Measurements from ENCODE around the gene ALOX5.

- no peak for TF ChIP-seq CTCF (conservative IDR thresholded peaks at IDR 0.05; ENCODE audit: low read depth in 2 of 2)
- TF ChIP-seq POLR2AphosphoS5 (IDR thresholded peaks at IDR 0.05; ENCODE audit: low read depth) = no peak
- TF ChIP-seq EZH2 (IDR thresholded peaks at IDR 0.05; ENCODE audit: low read depth, unreplicated experiment) = no peak
- no peak for TF ChIP-seq REST (IDR thresholded peaks at IDR 0.05; ENCODE audit: unreplicated experiment)
- TF ChIP-seq EZH2phosphoT487 (IDR thresholded peaks at IDR 0.05; ENCODE audit: unreplicated experiment) = no peak
- TF ChIP-seq CREB1 (CRISPR knock-in tag; IDR thresholded peaks at IDR 0.05; ENCODE audit: low read depth) = no peak
- TF ChIP-seq NANOG (IDR thresholded peaks at IDR 0.05; ENCODE audit: borderline replicate concordance) = no peak
- TF ChIP-seq, protein P1, sequence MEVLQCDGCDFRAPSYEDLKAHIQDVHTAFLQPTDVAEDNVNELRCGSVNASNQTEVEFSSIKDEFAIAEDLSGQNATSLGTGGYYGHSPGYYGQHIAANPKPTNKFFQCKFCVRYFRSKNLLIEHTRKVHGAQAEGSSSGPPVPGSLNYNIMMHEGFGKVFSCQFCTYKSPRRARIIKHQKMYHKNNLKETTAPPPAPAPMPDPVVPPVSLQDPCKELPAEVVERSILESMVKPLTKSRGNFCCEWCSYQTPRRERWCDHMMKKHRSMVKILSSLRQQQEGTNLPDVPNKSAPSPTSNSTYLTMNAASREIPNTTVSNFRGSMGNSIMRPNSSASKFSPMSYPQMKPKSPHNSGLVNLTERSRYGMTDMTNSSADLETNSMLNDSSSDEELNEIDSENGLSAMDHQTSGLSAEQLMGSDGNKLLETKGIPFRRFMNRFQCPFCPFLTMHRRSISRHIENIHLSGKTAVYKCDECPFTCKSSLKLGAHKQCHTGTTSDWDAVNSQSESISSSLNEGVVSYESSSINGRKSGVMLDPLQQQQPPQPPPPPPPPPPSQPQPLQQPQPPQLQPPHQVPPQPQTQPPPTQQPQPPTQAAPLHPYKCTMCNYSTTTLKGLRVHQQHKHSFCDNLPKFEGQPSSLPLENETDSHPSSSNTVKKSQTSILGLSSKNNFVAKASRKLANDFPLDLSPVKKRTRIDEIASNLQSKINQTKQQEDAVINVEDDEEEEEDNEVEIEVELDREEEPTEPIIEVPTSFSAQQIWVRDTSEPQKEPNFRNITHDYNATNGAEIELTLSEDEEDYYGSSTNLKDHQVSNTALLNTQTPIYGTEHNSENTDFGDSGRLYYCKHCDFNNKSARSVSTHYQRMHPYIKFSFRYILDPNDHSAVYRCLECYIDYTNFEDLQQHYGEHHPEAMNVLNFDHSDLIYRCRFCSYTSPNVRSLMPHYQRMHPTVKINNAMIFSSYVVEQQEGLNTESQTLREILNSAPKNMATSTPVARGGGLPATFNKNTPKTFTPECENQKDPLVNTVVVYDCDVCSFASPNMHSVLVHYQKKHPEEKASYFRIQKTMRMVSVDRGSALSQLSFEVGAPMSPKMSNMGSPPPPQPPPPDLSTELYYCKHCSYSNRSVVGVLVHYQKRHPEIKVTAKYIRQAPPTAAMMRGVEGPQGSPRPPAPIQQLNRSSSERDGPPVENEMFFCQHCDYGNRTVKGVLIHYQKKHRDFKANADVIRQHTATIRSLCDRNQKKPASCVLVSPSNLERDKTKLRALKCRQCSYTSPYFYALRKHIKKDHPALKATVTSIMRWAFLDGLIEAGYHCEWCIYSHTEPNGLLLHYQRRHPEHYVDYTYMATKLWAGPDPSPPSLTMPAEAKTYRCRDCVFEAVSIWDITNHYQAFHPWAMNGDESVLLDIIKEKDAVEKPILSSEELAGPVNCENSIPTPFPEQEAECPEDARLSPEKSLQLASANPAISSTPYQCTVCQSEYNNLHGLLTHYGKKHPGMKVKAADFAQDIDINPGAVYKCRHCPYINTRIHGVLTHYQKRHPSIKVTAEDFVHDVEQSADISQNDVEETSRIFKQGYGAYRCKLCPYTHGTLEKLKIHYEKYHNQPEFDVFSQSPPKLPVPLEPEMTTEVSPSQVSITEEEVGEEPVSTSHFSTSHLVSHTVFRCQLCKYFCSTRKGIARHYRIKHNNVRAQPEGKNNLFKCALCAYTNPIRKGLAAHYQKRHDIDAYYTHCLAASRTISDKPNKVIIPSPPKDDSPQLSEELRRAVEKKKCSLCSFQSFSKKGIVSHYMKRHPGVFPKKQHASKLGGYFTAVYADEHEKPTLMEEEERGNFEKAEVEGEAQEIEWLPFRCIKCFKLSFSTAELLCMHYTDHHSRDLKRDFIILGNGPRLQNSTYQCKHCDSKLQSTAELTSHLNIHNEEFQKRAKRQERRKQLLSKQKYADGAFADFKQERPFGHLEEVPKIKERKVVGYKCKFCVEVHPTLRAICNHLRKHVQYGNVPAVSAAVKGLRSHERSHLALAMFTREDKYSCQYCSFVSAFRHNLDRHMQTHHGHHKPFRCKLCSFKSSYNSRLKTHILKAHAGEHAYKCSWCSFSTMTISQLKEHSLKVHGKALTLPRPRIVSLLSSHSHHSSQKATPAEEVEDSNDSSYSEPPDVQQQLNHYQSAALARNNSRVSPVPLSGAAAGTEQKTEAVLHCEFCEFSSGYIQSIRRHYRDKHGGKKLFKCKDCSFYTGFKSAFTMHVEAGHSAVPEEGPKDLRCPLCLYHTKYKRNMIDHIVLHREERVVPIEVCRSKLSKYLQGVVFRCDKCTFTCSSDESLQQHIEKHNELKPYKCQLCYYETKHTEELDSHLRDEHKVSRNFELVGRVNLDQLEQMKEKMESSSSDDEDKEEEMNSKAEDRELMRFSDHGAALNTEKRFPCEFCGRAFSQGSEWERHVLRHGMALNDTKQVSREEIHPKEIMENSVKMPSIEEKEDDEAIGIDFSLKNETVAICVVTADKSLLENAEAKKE (CRISPR knock-in tag; IDR thresholded peaks at IDR 0.05) = no peak
- no peak for TF ChIP-seq ZNF114 (CRISPR knock-in tag; IDR thresholded peaks at IDR 0.05)
- no peak for TF ChIP-seq ETS1 (IDR thresholded peaks at IDR 0.05)
- TF ChIP-seq JUNB (IDR thresholded peaks at IDR 0.05; ENCODE audit: unreplicated experiment) = no peak
Measured at GRCh38 chr10:45480294-45480693, 106.3 kb downstream of the ALOX5 start.

Data from GM23338 (cell line).